ENCODE data around the gene CDH9. TPM values are rescaled to one million over a fixed set of nuclear protein-coding genes. Genes with fewer than 3 reads are reported as not detected.

CDH9 gene, protein sequence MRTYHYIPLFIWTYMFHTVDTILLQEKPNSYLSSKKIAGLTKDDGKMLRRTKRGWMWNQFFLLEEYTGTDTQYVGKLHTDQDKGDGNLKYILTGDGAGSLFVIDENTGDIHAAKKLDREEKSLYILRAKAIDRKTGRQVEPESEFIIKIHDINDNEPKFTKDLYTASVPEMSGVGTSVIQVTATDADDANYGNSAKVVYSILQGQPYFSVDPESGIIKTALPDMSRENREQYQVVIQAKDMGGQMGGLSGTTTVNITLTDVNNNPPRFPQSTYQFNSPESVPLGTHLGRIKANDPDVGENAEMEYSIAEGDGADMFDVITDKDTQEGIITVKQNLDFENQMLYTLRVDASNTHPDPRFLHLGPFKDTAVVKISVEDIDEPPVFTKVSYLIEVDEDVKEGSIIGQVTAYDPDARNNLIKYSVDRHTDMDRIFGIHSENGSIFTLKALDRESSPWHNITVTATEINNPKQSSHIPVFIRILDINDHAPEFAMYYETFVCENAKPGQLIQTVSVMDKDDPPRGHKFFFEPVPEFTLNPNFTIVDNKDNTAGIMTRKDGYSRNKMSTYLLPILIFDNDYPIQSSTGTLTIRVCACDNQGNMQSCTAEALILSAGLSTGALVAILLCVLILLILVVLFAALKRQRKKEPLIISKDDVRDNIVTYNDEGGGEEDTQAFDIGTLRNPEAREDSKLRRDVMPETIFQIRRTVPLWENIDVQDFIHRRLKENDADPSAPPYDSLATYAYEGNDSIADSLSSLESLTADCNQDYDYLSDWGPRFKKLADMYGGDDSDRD
- not detected in 2 replicates for total RNA-seq
- not detected for polyA plus RNA-seq (2012)

DNA sequence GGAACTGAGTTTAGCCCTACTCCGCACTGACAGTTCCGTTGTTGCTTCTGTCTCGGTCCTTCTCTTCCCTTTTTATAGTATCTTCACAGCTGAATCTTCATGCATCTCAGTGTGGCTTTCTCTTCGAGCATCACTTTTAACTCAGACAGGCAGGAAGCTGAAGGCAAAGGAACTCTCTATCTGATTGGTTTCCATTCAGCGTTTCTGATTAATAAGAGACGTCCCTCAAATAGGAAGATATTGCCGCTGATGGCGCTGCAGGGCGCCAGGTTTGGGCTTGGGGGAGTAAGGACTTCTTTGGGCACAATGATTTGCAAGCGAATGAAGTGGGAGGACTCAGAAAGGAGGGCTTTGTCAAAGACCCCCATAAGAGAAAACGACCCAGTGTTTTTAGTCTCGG, at the start of gene CDH9:
CDH9 (minus strand) TSS at position 111 of the 400 bp plus-strand sequence. CDS start 50,253 bp downstream, outside the sequence.
- no peak for DNase-seq (ENCODE audit: low read depth)

DNA sequence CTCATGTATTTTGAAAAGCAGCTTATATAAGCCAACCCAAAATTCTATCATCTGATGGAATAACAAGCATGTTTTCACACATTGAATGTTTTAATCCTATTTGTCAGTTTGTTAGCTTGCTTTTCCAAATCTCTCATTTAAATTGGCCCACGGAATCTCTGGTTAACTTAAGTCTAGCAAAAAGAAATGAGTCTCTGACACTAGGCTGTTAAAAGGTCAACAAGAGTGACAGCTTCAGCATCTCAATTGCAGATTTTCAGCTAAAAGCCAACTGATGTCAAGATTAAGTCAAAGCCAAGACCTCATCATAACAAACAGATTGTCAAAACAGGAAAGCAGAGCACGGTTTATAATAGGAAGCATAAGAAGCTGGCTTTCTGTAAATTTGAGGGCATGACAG, 49.4 kb upstream of the CDH9 start:
- no peak for DNase-seq (ENCODE audit: low read depth)

DNA sequence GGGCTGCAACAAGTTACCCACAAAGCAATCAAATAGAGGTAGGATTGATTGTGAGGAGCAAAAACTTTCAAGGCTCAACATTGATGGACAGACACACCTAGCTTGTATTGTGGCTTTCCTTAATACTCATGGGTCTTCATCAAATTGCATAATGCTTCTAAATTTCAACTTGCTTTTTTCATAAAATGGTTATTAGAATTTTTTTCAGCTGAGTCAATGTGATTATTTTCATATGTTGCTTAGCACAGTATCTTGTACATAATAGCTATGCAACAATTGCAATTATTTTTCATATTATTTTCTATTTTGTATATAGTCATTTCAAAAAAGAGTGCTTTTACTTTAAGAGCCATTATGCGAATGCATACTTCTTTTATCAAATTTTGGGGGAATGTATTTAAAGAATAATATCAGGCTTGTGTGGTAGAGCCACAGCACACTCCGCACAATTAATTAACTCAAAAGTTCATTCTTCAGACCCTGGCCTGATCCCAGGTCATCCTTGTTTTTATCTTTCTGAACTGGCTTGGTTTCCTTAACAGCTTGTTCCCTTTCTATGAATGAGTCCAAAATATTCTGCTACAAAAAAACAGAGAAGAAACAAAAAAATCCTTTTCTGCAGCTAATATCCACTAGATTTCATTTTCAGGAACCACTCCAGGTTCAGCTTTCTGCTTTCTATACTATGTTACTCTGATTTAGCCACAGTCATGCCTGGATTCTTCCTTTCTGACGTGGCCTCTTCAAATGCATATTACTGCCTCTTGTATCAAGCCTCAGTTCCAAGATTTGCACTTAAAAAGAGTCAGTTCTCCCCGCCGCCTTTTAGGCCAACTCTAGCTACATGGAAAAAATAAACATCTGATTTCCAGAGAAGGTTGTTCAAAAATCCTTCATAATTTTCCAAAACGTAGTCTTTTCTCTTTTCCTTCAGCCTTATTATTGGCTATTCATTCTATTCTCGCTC, 45.3 kb upstream of the CDH9 start:
- no peak for DNase-seq (ENCODE audit: low read depth)

DNA sequence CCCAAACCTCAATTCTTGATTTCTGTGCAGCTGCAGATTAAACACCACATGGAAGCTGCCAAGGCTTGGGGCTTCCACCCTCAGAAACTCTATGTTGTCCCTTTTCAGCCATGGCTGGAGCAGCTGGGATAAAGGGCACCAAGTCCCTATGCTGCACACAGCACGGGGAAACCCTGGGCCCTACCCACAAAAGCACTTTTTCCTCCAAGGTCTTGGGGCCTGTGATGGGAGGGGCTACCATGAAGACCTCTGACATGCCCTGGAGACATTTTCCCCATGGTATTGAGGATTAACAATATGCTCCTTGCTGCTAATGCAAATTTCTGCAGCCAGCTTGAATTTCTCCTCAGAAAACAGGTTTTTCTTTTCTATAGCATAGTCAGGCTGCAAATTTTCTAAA, 41.8 kb upstream of the CDH9 start:
- no peak for DNase-seq (ENCODE audit: low read depth)

DNA sequence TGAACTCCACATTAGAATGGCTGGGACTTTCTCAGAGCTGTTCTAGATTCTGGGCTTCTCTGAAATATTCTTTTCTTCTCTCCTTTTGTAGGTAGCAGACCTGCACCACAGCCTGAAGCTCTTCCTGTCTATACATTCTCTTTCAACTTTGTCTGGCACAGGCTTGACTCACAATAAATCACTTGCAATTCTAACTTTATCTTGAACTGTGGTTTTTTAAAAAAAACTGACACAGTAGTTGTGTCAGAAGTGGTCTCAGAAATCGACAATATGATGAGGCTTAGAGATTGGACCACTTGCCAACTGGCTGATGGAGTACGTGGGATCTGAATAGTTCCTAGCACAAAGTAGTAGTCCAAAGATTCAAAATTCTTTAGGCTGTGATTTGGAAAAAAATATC, 24.1 kb upstream of the CDH9 start:
- no peak for DNase-seq (ENCODE audit: low read depth)

DNA sequence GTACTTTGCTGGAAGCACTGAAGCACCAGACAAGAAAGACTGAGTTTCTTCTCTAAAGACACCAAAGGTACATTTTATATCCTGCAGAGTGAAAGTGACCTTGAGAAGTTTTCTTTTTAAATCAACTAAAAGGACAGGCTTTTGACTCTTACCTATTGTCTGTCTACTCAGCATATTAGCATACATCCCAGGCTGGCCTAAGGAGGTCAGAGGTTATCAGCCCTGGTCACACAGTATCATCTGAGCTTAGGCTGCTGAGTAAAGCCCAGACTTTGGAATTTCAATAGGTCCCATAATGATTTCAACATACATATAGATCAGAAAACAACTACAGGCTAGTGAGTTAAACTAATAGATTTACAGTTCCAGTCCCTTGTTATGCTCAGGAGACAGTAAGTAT, 10.1 kb upstream of the CDH9 start:
- no peak for DNase-seq (ENCODE audit: low read depth)

DNA sequence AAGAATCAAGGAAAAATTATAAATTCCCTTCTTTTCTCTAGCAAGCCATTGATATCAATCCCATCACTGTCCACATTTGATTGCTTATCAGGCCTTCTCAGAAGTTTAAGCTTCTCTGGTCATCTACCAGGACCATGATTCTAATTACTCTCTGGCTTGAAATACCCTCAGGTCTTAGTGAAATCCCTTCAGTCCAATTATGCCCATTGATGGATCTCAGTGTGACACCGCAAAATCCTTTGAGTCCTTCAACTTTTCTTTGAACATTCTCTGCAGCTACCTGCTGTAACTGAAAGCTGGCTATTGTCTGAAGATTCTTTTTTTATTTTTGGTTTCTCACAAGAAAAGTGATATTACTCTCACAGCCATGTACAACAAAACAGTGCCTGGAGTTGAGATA, 3.0 kb upstream of the CDH9 start:
- DNase-seq (ENCODE audit: low read depth), result no peak

DNA sequence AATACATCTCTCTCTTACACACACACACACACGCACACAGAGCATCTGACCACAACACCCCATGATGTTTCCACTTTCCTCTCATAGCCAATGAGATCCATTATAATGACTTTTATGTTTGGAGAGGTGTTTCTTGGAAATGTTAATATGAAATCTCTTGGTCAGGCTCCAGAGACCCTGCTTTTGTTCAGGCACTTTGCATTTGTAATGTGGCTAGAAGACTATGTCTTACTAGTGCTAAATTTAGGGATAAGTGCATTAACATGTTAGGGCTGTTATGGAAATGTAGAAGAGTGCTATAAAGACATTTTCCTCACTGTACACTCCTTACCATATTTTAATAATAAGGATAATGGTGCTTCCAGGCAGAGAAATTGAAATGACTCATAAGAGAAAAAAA, 3.8 kb downstream of the CDH9 start:
- no peak for DNase-seq (ENCODE audit: low read depth)

DNA sequence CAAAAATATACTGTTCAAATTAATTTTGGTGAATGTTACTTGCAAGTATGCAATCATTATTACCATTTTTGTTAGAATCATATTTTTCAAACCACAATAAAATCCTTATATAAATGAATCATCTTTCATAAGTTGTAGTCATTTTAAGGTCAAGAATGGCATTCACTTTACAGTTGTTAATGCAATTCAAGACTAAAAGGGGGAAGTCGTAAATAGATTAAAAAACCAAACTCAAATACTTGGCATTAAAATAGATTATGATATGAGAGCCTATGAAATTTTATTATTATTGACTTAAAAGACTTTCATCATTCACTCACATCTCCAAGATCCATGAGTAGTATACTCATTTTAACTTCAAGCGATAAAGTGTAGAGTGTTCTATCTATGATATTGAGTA, 11.6 kb downstream of the CDH9 start:
- no peak for DNase-seq (ENCODE audit: low read depth)

DNA sequence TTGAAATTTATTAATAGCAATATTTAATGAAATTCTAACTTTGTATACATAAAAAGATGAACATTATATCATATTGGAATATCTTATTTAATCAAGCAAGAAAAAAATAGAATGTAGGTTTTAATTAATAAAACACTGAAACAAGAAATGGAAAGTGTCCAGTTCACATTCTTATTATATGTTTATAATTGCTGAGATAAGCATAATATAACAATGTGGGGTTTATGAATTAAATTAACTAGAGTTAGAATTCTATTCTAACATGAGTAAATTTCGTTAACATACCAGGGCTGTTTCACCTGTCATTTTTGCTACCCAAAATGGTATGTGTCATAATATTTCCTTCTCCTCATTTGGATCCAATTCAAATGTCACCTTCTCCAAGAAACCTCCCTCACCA, 12.3 kb downstream of the CDH9 start:
- DNase-seq (ENCODE audit: low read depth), result no peak

DNA sequence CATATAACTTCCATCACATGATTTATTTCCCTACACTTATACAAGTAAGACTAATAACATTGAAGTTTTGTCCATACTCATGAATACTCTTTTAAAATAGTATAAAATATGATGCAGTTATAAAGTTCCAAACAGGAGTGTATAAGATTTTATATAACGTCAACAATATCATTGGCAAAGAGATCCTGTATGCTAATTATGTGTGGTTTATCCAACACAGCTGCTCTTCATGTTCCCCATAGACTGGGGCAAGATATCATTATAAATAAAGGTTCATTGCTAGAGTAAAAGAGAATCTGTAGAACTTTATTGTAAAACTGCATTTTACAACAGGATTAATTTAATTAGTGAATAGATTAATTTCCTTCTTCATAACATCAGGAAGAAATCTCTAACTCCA, 16.9 kb downstream of the CDH9 start:
- DNase-seq (ENCODE audit: low read depth), result no peak

DNA sequence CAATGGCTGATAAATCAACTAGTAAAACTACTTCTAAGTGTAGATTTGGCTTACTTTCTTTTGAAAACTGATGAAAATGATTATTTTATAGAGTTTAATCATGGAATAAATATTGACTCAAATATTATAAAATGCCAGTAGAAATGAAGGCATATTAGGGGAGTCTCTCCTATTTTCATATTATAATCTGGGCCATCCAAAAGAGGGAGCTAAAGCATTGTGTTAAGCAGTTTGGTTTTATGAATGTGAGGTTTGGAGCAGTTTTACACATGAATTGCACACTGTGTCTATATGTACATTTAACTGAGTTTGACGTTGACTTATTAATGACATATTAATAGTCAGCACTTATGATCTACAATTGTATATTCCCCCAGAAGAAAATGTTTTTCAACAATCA, 17.4 kb downstream of the CDH9 start:
- peak; percentile 69 for DNase-seq (ENCODE audit: low read depth)

DNA sequence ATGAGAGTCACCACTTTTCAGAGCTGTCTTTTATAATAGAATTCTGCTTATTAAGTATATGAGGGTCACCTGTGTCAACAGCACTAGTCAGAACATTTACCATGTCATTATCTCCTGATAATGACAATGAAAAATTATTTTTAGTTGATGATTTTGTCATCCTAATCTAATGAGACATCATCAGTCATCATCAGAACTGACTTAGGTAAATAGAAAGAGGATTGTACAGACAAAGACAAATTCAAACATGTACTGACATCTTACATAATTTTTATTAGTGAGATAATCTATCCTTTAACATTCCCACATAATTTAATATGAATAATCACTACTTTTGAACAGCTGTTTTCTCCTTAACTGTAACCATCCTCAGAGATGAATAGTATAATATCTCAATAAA, 22.6 kb downstream of the CDH9 start:
- DNase-seq (ENCODE audit: low read depth), result no peak

DNA sequence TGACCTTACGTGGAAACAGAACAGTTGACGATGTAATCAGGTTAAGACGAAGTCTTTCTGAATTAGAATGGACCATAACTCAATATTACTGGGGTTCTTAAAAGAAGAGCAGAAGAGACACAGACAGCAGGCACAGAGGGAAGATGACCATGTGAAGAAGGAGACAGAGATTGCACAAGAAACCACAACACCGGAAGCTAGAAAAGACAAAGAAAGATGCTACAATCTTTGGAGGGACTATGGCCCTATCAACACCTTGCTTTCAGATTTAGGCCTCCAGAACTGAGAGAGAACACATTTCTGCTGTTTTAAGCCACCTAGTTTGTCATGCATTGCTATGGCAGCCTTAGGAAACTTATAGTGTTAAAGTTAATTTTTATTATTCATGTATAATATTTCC, 27.1 kb downstream of the CDH9 start:
- no peak for DNase-seq (ENCODE audit: low read depth)

DNA sequence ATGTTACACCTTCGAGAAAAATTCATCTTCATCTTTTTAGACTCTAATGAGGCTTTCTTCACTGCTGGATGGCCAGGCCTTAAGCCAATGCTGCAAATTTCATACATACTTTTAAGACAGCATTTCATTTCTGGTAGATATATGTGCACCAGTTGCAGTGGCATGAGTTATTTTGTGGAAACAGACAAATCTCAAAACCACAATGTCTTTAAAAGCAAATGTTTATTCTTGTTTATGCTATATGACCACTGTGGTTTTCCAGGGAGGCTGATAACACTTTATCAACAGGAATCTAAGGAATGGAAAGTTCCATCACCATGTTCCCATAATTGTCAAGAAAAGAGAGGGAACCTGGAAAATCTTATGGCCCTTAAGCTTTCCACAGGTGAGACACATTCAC, 27.7 kb downstream of the CDH9 start:
- no peak for DNase-seq (ENCODE audit: low read depth)

DNA sequence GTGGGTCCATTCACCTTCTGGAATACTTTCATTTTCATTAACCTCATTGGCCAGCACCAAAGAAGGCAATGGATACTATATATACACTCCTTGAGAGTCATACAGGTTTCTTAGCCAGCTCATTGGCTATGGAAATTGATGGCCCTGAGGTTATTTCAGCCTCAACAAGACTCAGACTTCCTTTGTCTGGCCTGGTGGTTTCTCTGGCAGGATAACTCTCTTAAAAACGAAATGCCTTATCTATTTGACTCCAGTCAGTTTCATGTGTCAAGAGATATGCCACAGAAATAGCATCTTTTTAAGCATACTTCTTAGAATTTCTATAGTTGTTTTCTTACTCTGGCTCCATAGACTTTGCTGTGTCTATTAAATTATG, 28.9 kb downstream of the CDH9 start:
- no peak for DNase-seq (ENCODE audit: low read depth)

DNA sequence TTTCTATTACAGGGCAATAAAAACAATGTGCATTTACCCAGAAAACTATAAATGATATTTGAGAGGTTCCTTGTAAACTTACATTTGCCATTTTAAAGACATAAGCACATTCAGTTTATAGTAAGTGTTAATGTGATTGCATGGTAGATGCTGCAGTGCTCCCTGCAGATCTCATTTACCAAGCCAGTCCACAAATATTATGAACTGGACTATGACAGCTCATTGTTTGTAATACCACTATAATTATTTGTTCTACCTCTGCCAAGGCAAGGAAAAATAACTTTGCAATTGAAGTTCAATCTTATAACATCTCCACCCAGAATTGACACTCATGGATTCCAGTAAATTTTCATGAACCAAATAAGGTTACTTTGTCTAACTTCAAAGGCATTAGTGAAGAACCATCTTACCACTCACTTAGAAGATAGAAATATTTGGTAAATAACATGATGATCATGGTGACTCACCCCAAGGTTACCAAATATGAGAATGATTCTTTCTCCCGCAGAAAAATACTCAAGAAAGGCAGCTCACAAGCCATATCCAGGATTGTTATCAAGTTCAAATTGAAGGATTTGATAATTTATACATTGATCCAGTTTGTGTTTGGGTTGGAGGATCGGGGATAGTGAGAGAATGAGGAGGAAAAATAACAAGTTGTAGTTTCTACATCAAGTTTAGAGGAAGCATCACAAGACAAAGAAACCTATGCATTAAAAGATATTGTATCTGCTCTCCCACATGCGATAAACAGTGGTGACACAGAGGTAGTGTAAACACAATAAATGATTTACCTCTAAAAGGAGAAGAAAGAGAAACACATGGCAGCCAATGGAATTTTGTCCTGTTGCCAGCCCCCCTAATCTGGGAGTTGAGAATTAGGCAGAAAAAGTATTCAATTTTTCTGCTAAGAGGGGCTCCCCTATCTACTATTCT, 29.5 kb downstream of the CDH9 start:
- no peak for DNase-seq (ENCODE audit: low read depth)

DNA sequence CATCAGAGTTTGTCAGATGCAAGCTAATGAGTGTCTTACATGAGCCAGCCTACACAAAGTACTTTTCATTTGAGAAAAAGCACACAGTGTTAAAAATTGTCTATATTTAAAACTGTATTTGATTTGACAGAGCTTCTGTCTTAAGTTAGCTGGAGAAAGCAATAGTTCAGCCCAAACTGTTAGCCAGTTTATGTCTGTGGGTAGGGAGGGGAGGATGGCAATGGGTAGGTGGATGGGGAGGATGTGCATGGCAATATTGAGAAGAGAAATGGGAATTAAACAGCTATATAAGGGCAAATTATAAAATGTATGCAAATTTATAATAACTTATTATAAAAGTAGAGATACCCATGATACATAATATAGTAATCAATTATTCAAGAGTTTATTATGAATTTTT, 31.3 kb downstream of the CDH9 start:
- no peak for DNase-seq (ENCODE audit: low read depth)

DNA sequence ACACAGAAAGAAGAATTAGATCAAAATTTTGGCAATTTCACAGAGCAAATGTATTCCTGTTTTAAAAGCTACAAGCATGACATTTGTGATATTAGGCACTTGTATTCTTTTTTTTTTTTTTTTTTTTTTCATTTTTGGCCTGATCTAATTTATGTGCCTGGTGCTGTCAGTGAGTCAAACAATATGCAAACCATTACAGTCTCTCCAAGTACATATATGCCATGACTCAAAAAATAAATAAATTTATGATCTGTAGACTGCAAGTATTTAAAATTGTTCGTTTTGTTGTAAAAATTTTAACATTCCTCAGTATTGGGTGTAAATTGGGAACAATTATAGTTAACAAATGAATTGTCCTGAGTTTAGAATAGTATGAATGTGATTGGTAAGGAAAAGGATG, 51.4 kb downstream of the CDH9 start:
- DNase-seq (ENCODE audit: low read depth), result no peak

DNA sequence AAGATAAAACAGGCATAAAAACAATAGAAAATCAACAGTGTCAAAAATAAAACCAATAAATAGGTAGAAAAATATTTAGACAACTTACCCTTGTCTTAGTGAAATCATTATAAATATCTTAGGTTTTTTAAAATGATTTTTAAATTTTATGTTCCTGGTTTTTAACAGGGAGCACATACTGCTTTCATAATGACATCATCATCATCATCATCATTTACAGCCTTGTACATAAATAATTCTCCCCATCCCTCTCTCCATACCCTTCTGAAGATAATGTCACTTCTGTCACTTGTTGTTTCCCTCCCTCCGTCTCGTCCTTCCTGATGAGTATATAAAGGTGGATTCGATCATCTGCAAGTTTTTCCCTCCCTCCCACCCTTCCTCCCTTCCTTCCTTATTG, 56.6 kb downstream of the CDH9 start:
- no peak for DNase-seq (ENCODE audit: low read depth)

Measured in myocyte (in vitro differentiated cells).